T-helper 2 cell treated with Interferon-gamma antibody and Interleukin-4, amounts not matched to agents 100 ng/mL and 5 ng/mL, for 36 hours (primary cell): ENCODE measurements around the gene RNF166. TPM values are rescaled to one million over a fixed set of nuclear protein-coding genes. Genes with fewer than 3 reads are reported as not detected.

Experiments used
- intact Hi-C: fragments of 100-400 bp; cut with micrococcal nuclease; formaldehyde crosslinking; loops from one replicate; pipeline ENCODE4 v1.15.1; 2023
- total RNA-seq: library from RNA; stranded (reverse); gene quantifications from 2 replicates; pipeline ENCODE4 v1.2.3, GENCODE V29; 2022

The RNF166 gene
- total RNA-seq, 1 donor from 2014 or later = 120 TPM

DNA sequence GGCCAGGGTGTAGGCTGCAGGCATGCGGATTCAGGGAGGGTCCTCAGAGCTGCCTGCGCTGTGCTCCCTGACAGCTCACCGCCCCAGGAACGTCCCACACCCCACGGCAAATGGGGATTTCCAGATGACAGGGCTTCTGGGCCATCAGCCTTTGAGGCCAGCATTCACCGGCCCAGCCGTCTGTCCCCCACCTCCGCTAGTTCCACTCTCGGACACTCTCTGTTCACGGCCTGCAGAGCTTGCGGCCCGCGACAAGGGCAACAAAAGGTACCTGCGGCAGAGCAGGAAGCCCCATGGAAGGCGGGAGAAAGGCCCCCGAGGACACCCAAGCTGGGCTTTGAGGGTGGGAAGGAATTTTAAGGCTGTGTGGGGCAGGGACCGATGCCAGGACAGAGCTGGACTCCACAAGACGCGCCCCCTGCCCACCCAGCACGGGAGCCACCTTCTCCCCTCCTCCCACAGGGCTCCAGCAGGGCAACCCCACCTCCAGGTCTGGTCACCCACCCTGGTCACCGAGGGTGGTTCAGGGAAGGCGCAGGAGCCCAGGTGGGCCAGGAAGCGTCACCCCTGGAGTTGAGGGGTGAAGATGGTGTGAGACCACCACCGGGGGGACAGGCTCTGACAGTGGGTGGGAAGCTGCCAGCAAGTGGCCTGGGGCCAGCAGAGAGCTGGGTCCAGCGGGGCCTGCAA is 49.8 kb downstream of the RNF166 start:
- intact Hi-C loops = no loop called here

DNA sequence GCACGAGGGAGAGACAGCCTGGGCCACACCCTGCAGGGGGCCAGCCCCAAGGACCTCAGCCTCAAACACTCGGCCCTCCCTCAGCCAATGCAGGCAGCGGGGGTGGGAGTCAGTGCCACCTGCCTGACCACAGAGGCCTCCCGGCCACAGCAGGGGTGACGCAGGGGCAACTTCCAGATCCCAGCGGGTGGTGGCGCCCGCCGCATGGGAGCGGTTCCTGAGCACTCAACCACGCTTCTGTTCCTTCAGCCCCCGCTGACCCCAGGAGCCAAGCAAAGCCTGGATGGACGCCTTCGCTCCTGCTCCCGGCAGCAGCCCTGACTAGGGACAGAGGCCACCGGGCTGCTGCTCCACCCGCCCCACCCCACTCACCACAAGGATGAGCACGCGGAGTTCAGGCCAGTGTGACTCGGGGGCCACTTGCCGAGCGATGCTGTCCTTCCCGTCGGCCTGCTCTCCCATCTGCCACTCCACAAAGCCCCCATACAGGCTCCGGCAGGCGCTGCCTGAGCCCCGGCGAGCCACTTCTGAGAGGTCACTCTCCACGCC is 50.4 kb downstream of the RNF166 start:
- intact Hi-C loops = no loop called here

- intact Hi-C loops = no loop called here
These were observed 51.0 kb downstream of the RNF166 start for GRCh38 chr16:88655053-88655732.

DNA sequence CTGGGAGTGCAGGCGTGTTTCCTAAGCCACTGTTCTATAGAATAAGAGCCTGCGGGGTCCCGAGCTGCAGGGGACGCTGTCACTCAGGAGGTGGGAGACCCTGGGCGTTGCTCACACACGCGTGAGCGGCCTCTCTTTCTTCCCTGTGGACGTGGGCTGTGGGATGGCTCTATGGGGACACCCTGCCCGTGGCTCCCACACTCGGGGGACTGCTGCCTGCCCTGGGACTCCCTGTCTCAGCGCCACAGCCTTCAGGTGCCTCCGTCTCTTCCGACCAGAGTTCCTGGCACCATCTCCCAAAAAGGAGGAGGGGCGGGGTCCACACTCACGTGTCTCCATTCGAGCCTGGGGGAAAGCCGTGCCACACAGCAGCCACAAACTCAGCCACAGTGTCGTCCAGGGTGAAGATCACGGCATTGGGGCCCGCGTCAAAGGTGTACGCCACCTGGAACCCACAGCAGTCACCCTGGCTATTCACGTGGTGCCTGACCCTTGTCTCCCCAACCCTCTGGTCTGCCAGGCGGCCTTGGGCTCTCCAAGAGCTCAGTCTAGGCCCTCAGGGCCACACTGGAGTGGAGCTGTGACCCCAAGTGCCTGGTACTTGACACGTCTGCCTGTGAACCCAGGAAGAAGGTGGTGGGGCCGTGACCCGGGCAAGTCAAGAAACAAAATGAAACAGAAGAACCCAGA is 51.7 kb downstream of the RNF166 start:
- intact Hi-C loops = no loop called here

DNA sequence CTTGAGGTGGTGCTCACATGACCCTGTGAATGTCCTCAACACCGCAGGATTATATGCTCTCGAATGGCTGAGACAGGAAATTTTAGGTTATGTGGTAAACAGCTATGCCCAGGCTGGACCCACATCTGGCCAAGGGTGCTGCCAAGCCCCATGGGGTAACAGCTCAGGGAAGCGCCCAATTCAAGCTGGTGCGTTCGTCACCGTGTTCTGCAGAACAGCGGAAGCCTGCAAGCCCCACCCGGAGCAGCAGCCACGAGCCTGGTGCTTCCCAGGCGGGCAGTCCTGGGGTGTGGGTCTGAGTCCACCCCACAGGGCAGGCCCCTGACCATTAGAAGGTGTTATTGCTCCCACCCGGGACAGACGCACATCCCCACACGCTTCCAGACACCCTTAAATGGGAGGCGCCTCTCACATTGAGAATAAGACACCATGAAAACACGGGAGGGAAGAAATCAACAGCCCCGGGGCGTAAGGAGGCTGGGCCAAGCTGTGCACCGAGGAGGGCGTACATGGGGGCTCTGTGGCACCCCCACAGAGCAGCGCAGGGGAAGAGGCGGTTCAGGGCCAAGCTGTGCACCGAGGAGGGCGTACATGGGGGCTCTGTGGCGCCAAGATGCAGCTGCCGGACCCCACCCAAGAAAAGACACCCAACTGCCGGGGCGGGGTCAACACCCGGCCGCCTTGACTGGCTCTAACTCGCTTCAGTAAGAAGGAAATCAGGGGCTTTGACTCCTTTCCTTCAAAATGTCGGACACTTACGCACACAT is 52.4 kb downstream of the RNF166 start:
- intact Hi-C loops = no loop called here

DNA sequence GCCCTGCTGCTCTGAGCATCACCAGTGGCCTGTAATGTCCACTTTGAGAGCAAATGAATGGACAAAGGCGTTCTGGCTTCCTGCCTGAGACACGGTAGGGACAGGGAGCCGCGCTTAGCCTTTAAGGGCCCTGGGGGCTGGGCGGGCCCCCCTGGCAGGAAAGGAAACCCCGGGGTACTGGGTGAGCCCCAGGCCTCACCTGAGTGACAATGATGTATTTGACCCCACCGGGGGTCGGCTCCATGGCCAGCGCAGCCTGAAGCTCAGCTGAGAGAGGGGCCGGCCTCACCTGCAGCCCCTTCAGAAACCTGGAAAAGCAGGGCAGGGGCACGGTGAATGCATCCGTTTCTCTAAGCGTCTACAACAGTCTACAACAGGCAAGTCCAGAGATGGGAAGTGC is 53.1 kb downstream of the RNF166 start:
- intact Hi-C loops = no loop called here

DNA sequence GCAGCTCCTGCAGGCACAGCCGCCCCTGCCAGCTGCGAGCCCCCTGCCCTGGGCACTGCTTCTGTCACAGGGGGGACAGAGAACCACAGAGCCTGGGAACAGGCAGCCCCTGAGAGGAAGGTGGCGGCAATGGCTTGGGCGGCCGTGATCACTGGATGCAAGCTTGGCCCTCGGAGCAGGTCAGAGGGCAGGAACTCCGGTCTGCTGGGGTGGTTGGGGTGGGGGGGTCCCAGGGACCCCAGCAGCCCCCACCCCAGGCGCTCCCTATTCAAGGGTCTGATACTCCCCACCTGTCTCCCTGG is 53.5 kb downstream of the RNF166 start:
- intact Hi-C loops = no loop called here

DNA sequence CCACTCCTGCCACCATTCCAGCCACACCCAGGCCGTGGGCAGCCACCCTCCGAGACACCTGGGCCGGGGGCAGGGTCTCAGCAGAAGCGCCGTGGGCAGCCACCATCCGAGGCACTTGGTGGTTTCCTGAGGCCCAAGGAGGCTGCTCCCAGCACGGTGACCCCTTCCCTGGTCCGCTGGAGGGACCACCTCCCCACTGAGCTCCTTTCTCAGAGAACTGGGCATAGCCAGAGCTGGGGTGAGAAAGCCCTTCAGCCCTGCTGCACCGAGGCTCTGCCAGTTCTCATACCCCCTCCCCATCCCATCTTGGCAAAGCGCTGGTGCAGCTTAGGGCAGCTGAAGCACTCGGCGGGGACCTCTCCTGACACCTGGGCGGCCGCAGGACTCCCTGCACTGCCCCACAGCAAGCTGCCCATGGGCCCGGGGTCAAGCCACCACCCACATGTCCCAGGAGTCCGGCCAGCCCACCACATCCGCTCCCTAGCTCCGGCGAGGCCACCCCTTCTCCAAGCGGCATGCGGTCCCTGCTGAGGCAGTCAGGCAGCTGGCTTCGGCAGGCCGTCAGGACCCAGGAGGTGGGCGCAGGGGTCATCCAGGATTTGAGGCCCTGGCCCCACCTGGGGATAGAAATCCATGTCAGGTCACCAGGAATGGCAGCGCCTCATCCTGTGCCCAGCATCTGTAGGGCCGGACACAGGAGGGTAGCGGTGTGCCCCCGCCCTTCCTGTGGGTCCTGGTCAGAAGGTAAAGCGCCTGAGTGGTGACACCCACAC is 54.0 kb downstream of the RNF166 start:
- intact Hi-C loops = loop anchor here (1.0 to 2.0 kb wide), 4 partner anchors 11 to 49 kb away; partner anchors contain the start of genes MVD and SNAI3

GRCh38 chr16:88651276-88651988 is 54.8 kb downstream of the RNF166 start:
- intact Hi-C loops = loop anchor here (1.0 to 2.0 kb wide), 4 partner anchors 12 to 50 kb away; partner anchors contain the start of genes MVD and SNAI3

GRCh38 chr16:88650749-88651275 is 55.4 kb downstream of the RNF166 start, which contains the start of gene CYBA:
Gene CYBA (minus strand): TSS chr16:88651053. CDS start chr16:88651013, 40 bp downstream.
- intact Hi-C loops = loop anchor here (1.0 to 2.0 kb wide), 4 partner anchors 12 to 50 kb away; partner anchors contain the start of genes MVD and SNAI3

- intact Hi-C loops = loop anchor here (2.0 kb wide), 1 partner anchor 15 kb away; no protein-coding TSS in a partner anchor
These were observed 56.1 kb downstream of the RNF166 start for GRCh38 chr16:88649924-88650748.

GRCh38 chr16:88649195-88649923 is 56.8 kb downstream of the RNF166 start:
- intact Hi-C loops = no loop called here

DNA sequence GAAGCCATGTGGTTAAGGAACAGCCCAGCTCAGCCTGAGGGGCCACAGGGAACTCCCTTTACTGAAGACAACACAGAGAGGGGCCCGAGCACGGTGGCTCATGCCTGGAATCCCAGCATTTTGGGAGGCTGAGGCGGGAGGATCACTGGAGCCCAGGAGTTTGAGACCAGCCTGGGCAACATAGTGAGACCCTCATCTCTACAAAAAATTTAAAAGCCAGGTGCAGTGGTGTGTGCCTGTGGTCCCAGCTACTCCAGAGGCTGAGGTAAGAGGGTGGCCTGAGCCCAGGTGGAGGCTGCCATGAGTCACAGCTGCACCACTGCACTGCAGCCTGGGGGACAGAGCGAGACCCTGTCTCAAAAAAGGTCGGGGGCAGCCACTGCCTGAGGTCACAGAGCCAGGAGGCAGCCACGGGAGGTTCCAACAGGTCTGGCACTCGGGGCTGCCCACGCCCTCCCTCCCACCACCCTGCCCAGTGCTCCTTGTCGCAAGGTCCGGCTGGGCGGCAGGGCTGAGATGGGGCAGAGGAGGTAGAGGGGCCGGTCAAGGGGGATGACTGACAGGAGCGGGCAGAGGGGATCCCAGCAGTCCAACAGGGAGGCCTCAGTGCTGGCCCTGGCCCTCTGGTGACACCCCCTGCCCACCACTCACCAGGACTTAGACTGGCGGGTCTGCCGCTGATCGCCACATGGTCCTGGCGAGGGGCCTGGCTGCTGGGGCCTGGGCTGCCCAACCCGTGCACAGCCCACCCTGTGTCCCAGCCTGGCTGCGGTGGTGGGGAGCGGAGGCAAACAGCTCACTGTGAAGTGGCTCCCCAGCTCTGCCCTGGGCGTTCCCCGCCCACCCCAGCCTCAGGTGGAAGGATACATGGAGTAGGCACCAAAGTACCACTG is 58.8 kb downstream of the RNF166 start:
- intact Hi-C loops = no loop called here
